Measurements from ENCODE around the gene EPO.

DNA sequence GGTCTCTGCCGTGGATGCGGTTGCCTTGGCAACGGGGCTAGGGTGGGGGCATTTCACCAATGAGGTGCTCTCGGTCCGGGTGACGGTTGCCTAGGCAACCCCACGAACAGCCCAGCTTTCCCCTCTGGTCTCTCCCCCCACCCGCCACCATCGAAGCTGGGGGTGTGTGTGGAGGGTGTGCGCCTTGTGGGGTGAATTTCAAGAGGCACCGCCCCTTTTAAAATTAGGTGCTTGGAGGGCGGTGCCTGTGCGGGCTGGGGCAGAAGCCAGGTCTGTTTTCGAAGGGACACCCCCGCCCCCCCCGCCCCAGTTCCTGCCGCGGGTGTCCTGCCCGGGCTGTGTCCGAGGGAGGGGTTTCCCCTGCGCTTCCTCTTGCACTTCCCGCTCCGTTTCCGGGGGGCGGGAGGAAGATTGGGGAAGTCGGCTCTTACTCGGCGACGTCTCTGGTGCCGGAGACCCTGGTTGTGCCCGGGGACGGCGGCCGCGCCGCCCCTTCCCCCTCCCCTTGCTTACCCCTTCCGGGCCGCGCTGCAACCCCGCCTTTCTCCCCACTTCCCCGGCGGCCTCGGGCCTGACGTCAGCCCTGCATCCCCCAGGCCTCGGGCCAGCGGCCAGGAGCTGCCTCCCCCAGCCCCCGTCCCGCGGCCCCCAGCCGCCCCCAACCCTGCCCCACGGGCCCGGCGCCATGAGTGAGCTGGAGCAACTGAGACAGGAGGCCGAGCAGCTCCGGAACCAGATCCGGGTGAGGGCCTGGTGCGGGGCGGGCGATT, 44.5 kb upstream of the EPO start:
- TF ChIP-seq, protein P1, sequence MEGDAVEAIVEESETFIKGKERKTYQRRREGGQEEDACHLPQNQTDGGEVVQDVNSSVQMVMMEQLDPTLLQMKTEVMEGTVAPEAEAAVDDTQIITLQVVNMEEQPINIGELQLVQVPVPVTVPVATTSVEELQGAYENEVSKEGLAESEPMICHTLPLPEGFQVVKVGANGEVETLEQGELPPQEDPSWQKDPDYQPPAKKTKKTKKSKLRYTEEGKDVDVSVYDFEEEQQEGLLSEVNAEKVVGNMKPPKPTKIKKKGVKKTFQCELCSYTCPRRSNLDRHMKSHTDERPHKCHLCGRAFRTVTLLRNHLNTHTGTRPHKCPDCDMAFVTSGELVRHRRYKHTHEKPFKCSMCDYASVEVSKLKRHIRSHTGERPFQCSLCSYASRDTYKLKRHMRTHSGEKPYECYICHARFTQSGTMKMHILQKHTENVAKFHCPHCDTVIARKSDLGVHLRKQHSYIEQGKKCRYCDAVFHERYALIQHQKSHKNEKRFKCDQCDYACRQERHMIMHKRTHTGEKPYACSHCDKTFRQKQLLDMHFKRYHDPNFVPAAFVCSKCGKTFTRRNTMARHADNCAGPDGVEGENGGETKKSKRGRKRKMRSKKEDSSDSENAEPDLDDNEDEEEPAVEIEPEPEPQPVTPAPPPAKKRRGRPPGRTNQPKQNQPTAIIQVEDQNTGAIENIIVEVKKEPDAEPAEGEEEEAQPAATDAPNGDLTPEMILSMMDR (conservative IDR thresholded peaks at IDR 0.05): no peak
- no peak for TF ChIP-seq EZH2 (IDR thresholded peaks at IDR 0.05; ENCODE audit: low read depth)
